ENCODE data around the gene TNS3. TPM values are rescaled to one million over a fixed set of nuclear protein-coding genes. Genes with fewer than 3 reads are reported as not detected.

The TNS3 gene
- total and polyA plus RNA-seq, 9 of the 15 experiments (the other 6 are each of a cell fraction or from before 2014, with no cell fraction given) = 0.20 TPM; not detected in 8

DNA sequence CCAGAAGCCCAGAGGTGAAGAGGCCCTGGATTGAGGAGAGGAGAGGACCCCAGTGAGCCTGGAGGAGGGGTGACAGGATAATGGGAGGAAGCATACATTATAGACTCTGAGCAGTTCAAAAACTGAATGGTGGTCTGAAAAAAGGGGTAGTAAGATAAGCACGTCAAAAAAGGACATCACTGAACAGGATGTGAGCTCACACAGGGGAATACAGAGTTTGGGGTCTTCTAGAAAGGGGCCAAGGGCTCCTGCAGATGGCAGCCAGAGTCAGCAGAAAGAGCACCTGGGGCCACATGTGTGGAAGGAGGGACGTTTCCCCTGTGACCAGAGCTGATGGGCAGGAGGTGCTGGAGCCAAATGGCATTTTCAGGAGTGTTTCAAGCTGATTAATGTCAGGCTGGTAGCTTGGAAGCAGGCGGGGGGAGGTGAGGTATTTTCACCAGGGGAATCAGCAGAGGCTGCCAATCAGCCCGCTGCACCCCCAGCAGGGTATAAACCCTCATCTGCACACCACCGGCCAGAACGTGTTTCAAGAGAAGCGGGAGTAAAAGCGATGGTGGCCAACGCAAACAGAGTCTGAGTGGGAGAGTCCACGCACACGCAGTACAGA, 85.8 kb downstream of the TNS3 start:
- no peaks in the 10 kb centered on the region for H3K36me3 ChIP-seq (ENCODE audit: control insufficient read depth, insufficient read depth, low read length)
- CTCF ChIA-PET (ENCODE audit: low intra/inter-chr PET ratio) = no interaction called here
- no peak overlapping the region for H3K4me3 ChIP-seq
- TF ChIP-seq TEAD2 (tag; IDR thresholded peaks at IDR 0.05) = no peak
- no peak for TF ChIP-seq KDM1A (IDR thresholded peaks at IDR 0.05)
- no peak for TF ChIP-seq TSC22D4 (tag; IDR thresholded peaks at IDR 0.05)
- TF ChIP-seq KLF13 (tag; IDR thresholded peaks at IDR 0.05; ENCODE audit: borderline replicate concordance, low read depth) = no peak
- no peak for TF ChIP-seq FOXM1 (IDR thresholded peaks at IDR 0.05; ENCODE audit: low read depth)
- no peak for TF ChIP-seq FOXM1 (CRISPR knock-in tag; IDR thresholded peaks at IDR 0.05; ENCODE audit: low read depth)
- no peak for TF ChIP-seq SRSF9 (IDR thresholded peaks at IDR 0.05; ENCODE audit: borderline replicate concordance, low read depth, low read length)
- no peak for TF ChIP-seq KHSRP (IDR thresholded peaks at IDR 0.05)
- no peak for TF ChIP-seq ZNF778 (CRISPR knock-in tag; IDR thresholded peaks at IDR 0.05)
- H3K79me2 ChIP-seq (ENCODE audit: control insufficient read depth, insufficient read depth, low read length) = no peaks in the 10 kb centered on the region
- no peaks in the 10 kb centered on the region for H3K4me1 ChIP-seq (replicated peaks in 1 of 2; ENCODE audit: control insufficient read depth in 2 of 2, insufficient read depth in 2 of 2, low read length in 2 of 2)
- H3K4me2 ChIP-seq (ENCODE audit: insufficient read depth, low read length) = no peak overlapping the region
- peaks cover 25 to 64% of the 10 kb centered on the region in 2 experiments; a peak in 4 of 5 replicates for H3K27me3 ChIP-seq (ENCODE audit: control insufficient read depth in 2 of 2, insufficient read depth in 2 of 2, low read length in 2 of 2)
- no peak overlapping the region for H3K27ac ChIP-seq (ENCODE audit: extremely low read depth, low read depth, low read length)
- POLR2A ChIA-PET = interaction anchor here (0.7 kb wide), 1 partner anchor 108 kb away, joined by 3 read pairs; no protein-coding TSS in a partner anchor
- 2% methylated on average over 9 of the region's 11 CpGs for WGBS (ENCODE audit: insufficient coverage, low coverage, missing lambda C conversion rate)
- no peak overlapping the region for H2AFZ ChIP-seq (ENCODE audit: low read depth, low read length)
- no peaks in the 10 kb centered on the region for H4K20me1 ChIP-seq (replicated peaks; ENCODE audit: control insufficient read depth, insufficient read depth, low read length)
- in situ Hi-C loops (cut with MboI) (no loop called here), intact Hi-C loops (cut with micrococcal nuclease) (no loop called here)
- no TSS peak for BruUV-seq (replicated peaks)
- H3K9ac ChIP-seq (ENCODE audit: insufficient read depth in 1 of 2, low read depth in 2 of 2, low read length in 2 of 2) = no peak overlapping the region
- FAIRE-seq (no peak), ATAC-seq (no peak), DNase-seq (ENCODE audit: extremely low read depth in 1 of 4, low spot score in 3 of 4) (no peak)
- no peaks in the 10 kb centered on the region for H3K9me3 ChIP-seq (replicated peaks; ENCODE audit: control insufficient read depth, insufficient read depth, low read depth, low read length)
- H3K9me1 ChIP-seq (ENCODE audit: control insufficient read depth, insufficient read depth, low read length) = peaks cover 3% of the 10 kb centered on the region
